GM12891 (cell line): ENCODE data around the gene RPL27.

Experiments
- POLR2AphosphoS5 ChIP-seq: IDR thresholded peaks from 2 replicates; pipeline ENCODE4 v1.6.1; 2011; ENCODE audit warnings: low read depth, low read length, control low read depth
- SPI1 ChIP-seq: IDR thresholded peaks from 2 replicates; pipeline ENCODE4 v1.6.1; 2011; ENCODE audit warnings: low read depth, low read length, control low read depth
- TAF1 ChIP-seq: IDR thresholded peaks from 2 replicates; pipeline ENCODE4 v1.6.1; 2011; ENCODE audit warnings: low read depth, low read length, control low read depth

- no peak for TF ChIP-seq TAF1
- TF ChIP-seq POLR2AphosphoS5, result no peak
- no peak for TF ChIP-seq SPI1
These were observed 45.1 kb downstream of the RPL27 start for GRCh38 chr17:43043307-43043706.
